Right forelimb (tissue), 1 donor: ENCODE data around the gene INHBB.
"Not testable (repeated sequence)": the region's sequence is repeated elsewhere in the genome, so short reads cannot be mapped to it uniquely, and the experiment has no call there.

Source experiments
- DNase-seq: peaks from one replicate; pipeline ENCODE4 v3.0.0-alpha.2; 2018

The INHBB gene

GRCh38 chr2:120316528-120317179 lies 29.3 kb upstream of the INHBB start:
- DNase-seq: no peak

GRCh38 chr2:120317180-120317533 lies 28.8 kb upstream of the INHBB start:
- no peak for DNase-seq

- DNase-seq: no peak
Measured at GRCh38 chr2:120317916-120318315, 28.0 kb upstream of the INHBB start.

GRCh38 chr2:120318626-120319025 lies 27.3 kb upstream of the INHBB start:
- peak; percentile 82 for DNase-seq

- no peak for DNase-seq
Measured at GRCh38 chr2:120319123-120319522, 26.8 kb upstream of the INHBB start.

GRCh38 chr2:120319686-120320317 lies 26.1 kb upstream of the INHBB start:
- no peak for DNase-seq

- DNase-seq: no peak
Measured at GRCh38 chr2:120320318-120320851, 25.6 kb upstream of the INHBB start.

- not testable (repeated sequence) for DNase-seq
Measured at GRCh38 chr2:120320887-120321556, 24.9 kb upstream of the INHBB start.

GRCh38 chr2:120321721-120322284 lies 24.1 kb upstream of the INHBB start:
- no peak for DNase-seq

- DNase-seq: no peak
Measured at GRCh38 chr2:120322329-120322728, 23.6 kb upstream of the INHBB start.

GRCh38 chr2:120323214-120323613 lies 22.7 kb upstream of the INHBB start:
- DNase-seq: no peak

GRCh38 chr2:120323807-120324399 lies 22.0 kb upstream of the INHBB start:
- DNase-seq: no peak

GRCh38 chr2:120324933-120325332 lies 21.0 kb upstream of the INHBB start:
- DNase-seq: no peak

- DNase-seq: no peak
Measured at GRCh38 chr2:120326066-120326465, 19.9 kb upstream of the INHBB start.

- DNase-seq: no peak
Measured at GRCh38 chr2:120330946-120331822, 14.8 kb upstream of the INHBB start.

- no peak for DNase-seq
Measured at GRCh38 chr2:120331903-120332302, 14.0 kb upstream of the INHBB start.

GRCh38 chr2:120332384-120332783 lies 13.6 kb upstream of the INHBB start:
- no peak for DNase-seq

- no peak for DNase-seq
Measured at GRCh38 chr2:120334068-120334467, 11.9 kb upstream of the INHBB start.

GRCh38 chr2:120336749-120337148 lies 9.2 kb upstream of the INHBB start:
- no peak for DNase-seq

- DNase-seq: no peak
Measured at GRCh38 chr2:120338015-120338414, 7.9 kb upstream of the INHBB start.

- no peak for DNase-seq
Measured at GRCh38 chr2:120341977-120342376, 4.0 kb upstream of the INHBB start.

- no peak for DNase-seq
Measured at GRCh38 chr2:120342446-120342845, 3.5 kb upstream of the INHBB start.
